CD4-positive, alpha-beta T cell (primary cell): ENCODE data around the gene OR5AS1. TPM values are rescaled to one million over a fixed set of nuclear protein-coding genes. Genes with fewer than 3 reads are reported as not detected.
"Not testable (repeated sequence)": the region's sequence is repeated elsewhere in the genome, so short reads cannot be mapped to it uniquely, and the experiment has no call there.

Source experiments
- ATAC-seq: fragments of 200-7000 bp; cut with Tn5 transposase; one replicate; pipeline ENCODE4 v1.10.0; 2022; ENCODE audit warnings: mild to moderate bottlenecking; ENCODE audit not compliant: poor library complexity
- CTCF ChIA-PET: fragments of 350-600 bp; sonication (Branson Sonifier 250); formaldehyde crosslinking; loops from one replicate; lab custom pipeline; 2021; ENCODE audit warnings: antibody characterized with exemption, inconsistent platforms; lab: Charles Lee
- POLR2A ChIA-PET: fragments of 350-600 bp; sonication (Branson Sonifier 250); formaldehyde crosslinking; loops from one replicate; lab custom pipeline; 2021; ENCODE audit warnings: antibody characterized with exemption, inconsistent platforms; lab: Charles Lee
- DNase-seq, 14 experiments: peaks; one replicate each; pipeline ENCODE4 v3.0.0-alpha.2; 2013 to 2020; ENCODE audit warnings: mixed read lengths in 2 of 14
- H3K27ac ChIP-seq, 2 donors: one replicate each; pipeline versions ENCODE4 v1.5.1 to v1.7.0; 2013; ENCODE audit warnings: low read length in 2 of 2, low read depth in 1 of 2, mild to moderate bottlenecking in 1 of 2
- H3K27me3 ChIP-seq, 2 experiments: 1 replicate in 1 of 2; 2 replicates in 1 of 2; pipeline versions ENCODE4 v1.6.1 to v1.7.0; 2013; ENCODE audit warnings: low read length in 2 of 2, control low read depth in 1 of 2, mild to moderate bottlenecking in 1 of 2, moderate library complexity in 1 of 2; ENCODE audit not compliant: insufficient read depth in 2 of 2, control insufficient read depth in 1 of 2
- H3K36me3 ChIP-seq: one replicate; pipeline ENCODE4 v1.6.1; 2013; ENCODE audit warnings: low read length, control low read depth; ENCODE audit not compliant: insufficient read depth
- H3K4me1 ChIP-seq: one replicate; pipeline ENCODE4 v1.6.1; 2013; ENCODE audit warnings: low read length, control low read depth; ENCODE audit not compliant: insufficient read depth
- H3K4me3 ChIP-seq: one replicate; pipeline ENCODE4 v1.5.1; 2013; ENCODE audit warnings: mild to moderate bottlenecking, low read length, moderate library complexity
- H3K9me3 ChIP-seq, 2 experiments: 1 replicate in 1 of 2; 2 replicates in 1 of 2; pipeline versions ENCODE4 v1.6.1 to v1.7.0; 2013; ENCODE audit warnings: low read length in 2 of 2, mild to moderate bottlenecking in 2 of 2, control low read depth in 1 of 2, moderate library complexity in 1 of 2; ENCODE audit not compliant: control insufficient read depth in 1 of 2, insufficient read depth in 1 of 2
- H3K27ac Mint-ChIP-seq: one replicate; pipeline ENCODE4 v1.8.0; 2020; ENCODE audit warnings: mixed read lengths
- H3K27me3 Mint-ChIP-seq: one replicate; pipeline ENCODE4 v1.8.0; 2021; ENCODE audit warnings: mixed read lengths
- H3K36me3 Mint-ChIP-seq: one replicate; pipeline ENCODE4 v1.8.0; 2021; ENCODE audit warnings: low read depth, mixed read lengths
- H3K4me1 Mint-ChIP-seq: one replicate; pipeline ENCODE4 v1.8.0; 2021; ENCODE audit warnings: low read depth, mixed read lengths
- H3K4me3 Mint-ChIP-seq: one replicate; pipeline ENCODE4 v1.8.0; 2020; ENCODE audit warnings: mild to moderate bottlenecking, mixed read lengths
- H3K9me3 Mint-ChIP-seq: one replicate; pipeline ENCODE4 v1.8.0; 2020; ENCODE audit warnings: mixed read lengths
- CTCF ChIP-seq: fragments of 200-600 bp; IDR thresholded peaks from one replicate; pipeline ENCODE4 v1.8.0; 2022; ENCODE audit warnings: antibody characterized with exemption, mild to moderate bottlenecking
- intact Hi-C, 2 experiments: fragments of 100-400 bp; cut with DNase I in 1 of 2; cut with micrococcal nuclease in 1 of 2; formaldehyde crosslinking; loops; one replicate each; pipeline versions ENCODE4 v1.15.1 to v1.9.0; 2023 to 2025; cut with DNase I, micrococcal nuclease
- total RNA-seq, 174 experiments: library from RNA in 2 of 174; stranded (reverse) in 2 of 174; gene quantifications; one replicate each; pipeline ENCODE4 v1.2.3 and lab custom pipeline; 2021 to 2026

The OR5AS1 gene
- total RNA-seq, 2 experiments from 2014 or later, result not detected

- TF ChIP-seq CTCF, result no peak
- intact Hi-C loops, result no loop called here
- no peaks in the 10 kb centered on the region for H3K4me1 ChIP-seq
- Mint-ChIP-seq H3K27me3 (no peaks in the 10 kb centered on the region), H3K4me3 (no peak overlapping the region), H3K4me1 (no peaks in the 10 kb centered on the region), H3K27ac (no peak overlapping the region), H3K9me3 (peaks cover 15% of the 10 kb centered on the region), H3K36me3 (no peaks in the 10 kb centered on the region)
- CTCF ChIA-PET, result no interaction called here
- POLR2A ChIA-PET, result no interaction called here
- H3K27ac ChIP-seq, result no peak overlapping the region
- no peaks in the 10 kb centered on the region for H3K36me3 ChIP-seq
- H3K27me3 ChIP-seq, result no peaks in the 10 kb centered on the region
- peaks cover 3 to 7% of the 10 kb centered on the region in 2 experiments for H3K9me3 ChIP-seq
- H3K4me3 ChIP-seq, result no peak overlapping the region
- ATAC-seq, result no peak
- no peak for DNase-seq
Observed at GRCh38 chr11:56049487-56049886, 22.0 kb downstream of the OR5AS1 start.

- intact Hi-C loops, H3K27ac Mint-ChIP-seq, H3K9me3 ChIP-seq, CTCF ChIA-PET, DNase-seq, H3K4me1 ChIP-seq, H3K36me3 Mint-ChIP-seq, POLR2A ChIA-PET, H3K4me3 ChIP-seq, H3K27me3 ChIP-seq, H3K27me3 Mint-ChIP-seq, H3K4me3 Mint-ChIP-seq, H3K4me1 Mint-ChIP-seq, ATAC-seq, H3K27ac ChIP-seq, H3K36me3 ChIP-seq: not testable (repeated sequence)
- H3K9me3 Mint-ChIP-seq, result peaks cover 13% of the 10 kb centered on the region
Observed at GRCh38 chr11:56056366-56056765, 28.9 kb downstream of the OR5AS1 start.

- H3K27me3 Mint-ChIP-seq, intact Hi-C loops, POLR2A ChIA-PET, ATAC-seq, DNase-seq, H3K27ac Mint-ChIP-seq, H3K9me3 ChIP-seq, H3K4me3 Mint-ChIP-seq, H3K4me3 ChIP-seq, H3K27me3 ChIP-seq, H3K9me3 Mint-ChIP-seq, H3K4me1 Mint-ChIP-seq, CTCF ChIA-PET, H3K27ac ChIP-seq, H3K36me3 ChIP-seq, H3K4me1 ChIP-seq, H3K36me3 Mint-ChIP-seq: not testable (repeated sequence)
Observed at GRCh38 chr11:56057661-56058237, 30.3 kb downstream of the OR5AS1 start.

GRCh38 chr11:56058260-56058780, 30.9 kb downstream of the OR5AS1 start:
- intact Hi-C loops, H3K27ac Mint-ChIP-seq, H3K4me1 ChIP-seq, H3K36me3 ChIP-seq, ATAC-seq, H3K4me3 Mint-ChIP-seq, H3K4me1 Mint-ChIP-seq, POLR2A ChIA-PET, H3K27ac ChIP-seq, DNase-seq, H3K36me3 Mint-ChIP-seq, H3K27me3 Mint-ChIP-seq, H3K4me3 ChIP-seq, H3K9me3 Mint-ChIP-seq, H3K9me3 ChIP-seq, CTCF ChIA-PET, H3K27me3 ChIP-seq: not testable (repeated sequence)
